Measurements from ENCODE around the gene PIK3CB.

DNA sequence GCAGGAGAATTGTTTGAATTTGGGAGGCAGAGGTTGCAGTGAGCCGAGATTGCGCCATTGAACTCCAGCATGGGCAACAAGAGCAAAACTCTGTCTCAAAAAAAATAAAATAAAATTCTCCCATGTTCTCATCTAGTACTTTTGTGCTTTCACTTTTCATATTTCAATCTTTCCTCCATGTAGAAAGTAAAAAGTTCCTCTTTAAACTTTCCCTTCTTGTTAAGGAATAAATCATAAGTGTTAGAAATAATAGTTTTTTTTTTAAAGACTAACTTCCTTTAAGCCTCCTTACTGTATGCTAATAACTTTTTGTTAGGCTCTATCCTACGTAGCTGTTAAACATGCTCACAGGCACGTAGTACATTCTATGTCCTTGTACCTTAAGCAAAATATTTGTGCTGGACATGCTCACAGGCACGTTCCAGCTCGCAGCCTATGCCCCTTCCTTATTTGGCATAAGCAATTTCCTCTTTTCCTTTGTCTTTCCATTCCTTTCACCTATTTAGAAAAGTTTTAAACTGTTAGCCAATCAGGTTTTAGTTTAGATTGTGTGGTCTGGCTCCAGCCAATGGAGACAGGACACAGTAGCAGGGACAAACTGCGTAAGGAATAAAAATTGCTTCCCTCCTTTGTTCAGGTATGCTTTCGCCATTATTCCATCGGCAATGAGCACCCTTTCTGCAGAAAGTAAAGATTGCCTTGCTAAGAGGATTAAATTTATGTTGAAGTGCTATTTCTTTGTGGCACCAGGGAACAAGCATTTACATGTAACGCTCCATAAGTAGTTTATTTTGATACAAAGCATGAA is 38.9 kb upstream of the PIK3CB start:
- no peak for TF ChIP-seq POLR2AphosphoS5 (IDR thresholded peaks at IDR 0.05; ENCODE audit: low read depth, low read length)
- TF ChIP-seq EP300 (IDR thresholded peaks at IDR 0.05; ENCODE audit: borderline replicate concordance in 1 of 2, low read depth in 2 of 2, low read length in 2 of 2) = no peak
- no peak for TF ChIP-seq CTCF (IDR thresholded peaks at IDR 0.05; ENCODE audit: control extremely low read depth in 1 of 3, insufficient read depth in 1 of 3, low read depth in 1 of 3, low read length in 3 of 3)
- TF ChIP-seq BCL11A (IDR thresholded peaks at IDR 0.05; ENCODE audit: low read depth in 2 of 2, low read length in 2 of 2) = no peak
- no peak for TF ChIP-seq HDAC2 (IDR thresholded peaks at IDR 0.05; ENCODE audit: borderline replicate concordance in 1 of 2, low read depth in 2 of 2, low read length in 2 of 2)
